GM12878 (cell line): ENCODE results near the gene WWOX.

Source experiments
- CEBPB ChIP-seq, 2 experiments: fragments of 150-350 bp in 1 of 2; IDR thresholded peaks; 2 replicates each; pipeline ENCODE4 v1.6.1; 2012 to 2014; ENCODE audit warnings: low read depth in 2 of 2, low read length in 2 of 2, borderline replicate concordance in 1 of 2, inconsistent platforms in 1 of 2
- CHD4 ChIP-seq: fragments of 200-600 bp; sonication (generic); IDR thresholded peaks from 2 replicates; pipeline ENCODE4 v1.6.1; 2016; ENCODE audit warnings: mild to moderate bottlenecking
- EP300 ChIP-seq, 2 experiments: fragments of 150-350 bp in 1 of 2; IDR thresholded peaks; 2 replicates each; pipeline ENCODE4 v1.6.1; 2011 to 2012; ENCODE audit warnings: low read depth in 2 of 2, low read length in 2 of 2, borderline replicate concordance in 1 of 2, improper control_type of control experiment in 1 of 2, inconsistent platforms in 1 of 2; ENCODE audit not compliant: control insufficient read depth in 1 of 2
- EZH2 ChIP-seq: IDR thresholded peaks from 2 replicates; pipeline ENCODE4 v1.6.1; 2012; ENCODE audit warnings: low read depth, mild to moderate bottlenecking, control low read depth, inconsistent platforms, low read length, borderline replicate concordance; ENCODE audit not compliant: control insufficient read depth
- HDAC2 ChIP-seq: fragments of 200-600 bp; sonication (generic); IDR thresholded peaks from 2 replicates; pipeline ENCODE4 v1.6.1; 2017
- POLR2A ChIP-seq: IDR thresholded peaks from 2 replicates; pipeline ENCODE4 v1.6.1; 2011; ENCODE audit warnings: low read depth, mild to moderate bottlenecking, low read length
- RB1 ChIP-seq: fragments of 450-650 bp; formaldehyde crosslinking; IDR thresholded peaks from 2 replicates; pipeline ENCODE4 v1.6.1; 2017; ENCODE audit warnings: mild to moderate bottlenecking, borderline replicate concordance
- RCOR1 ChIP-seq: conservative IDR thresholded peaks from 2 replicates; pipeline ENCODE4 v1.6.1; 2012; ENCODE audit warnings: low read depth, low read length, improper control_type of control experiment
- SUZ12 ChIP-seq: fragments of 200-600 bp; sonication (generic); IDR thresholded peaks from one replicate; pipeline ENCODE4 v1.6.1; 2018; ENCODE audit warnings: antibody characterized with exemption, mild to moderate bottlenecking; ENCODE audit not compliant: unreplicated experiment
- ZNF24 ChIP-seq: fragments of 450-650 bp; IDR thresholded peaks from 2 replicates; pipeline ENCODE4 v1.6.1; 2017; ENCODE audit warnings: antibody characterized with exemption, mild to moderate bottlenecking
- TF ChIP-seq, protein P1 (sequence below), 3 experiments: IDR thresholded peaks in 2 of 3; conservative IDR thresholded peaks in 1 of 3; 2 replicates each; pipeline ENCODE4 v1.5.1; 2011; ENCODE audit warnings: low read depth in 3 of 3, low read length in 3 of 3, mild to moderate bottlenecking in 3 of 3, control low read depth in 2 of 3, moderate library complexity in 2 of 3, inconsistent platforms in 1 of 3, mixed read lengths in 1 of 3; ENCODE audit not compliant: control insufficient read depth in 2 of 3, insufficient read depth in 1 of 3; ENCODE audit errors: extremely low read depth in 1 of 3
- TF ChIP-seq, protein P2 (sequence below): IDR thresholded peaks from 2 replicates; pipeline ENCODE4 v1.6.1; 2011; ENCODE audit warnings: borderline replicate concordance, low read depth, mild to moderate bottlenecking, moderate library complexity, low read length; ENCODE audit not compliant: insufficient read depth, poor library complexity, severe bottlenecking
- TF ChIP-seq, protein P3 (sequence below): fragments of 450-650 bp; IDR thresholded peaks from 2 replicates; pipeline ENCODE4 v1.6.1; 2017; ENCODE audit warnings: mild to moderate bottlenecking, low read depth, inconsistent platforms; ENCODE audit not compliant: poor library complexity, severe bottlenecking

DNA sequence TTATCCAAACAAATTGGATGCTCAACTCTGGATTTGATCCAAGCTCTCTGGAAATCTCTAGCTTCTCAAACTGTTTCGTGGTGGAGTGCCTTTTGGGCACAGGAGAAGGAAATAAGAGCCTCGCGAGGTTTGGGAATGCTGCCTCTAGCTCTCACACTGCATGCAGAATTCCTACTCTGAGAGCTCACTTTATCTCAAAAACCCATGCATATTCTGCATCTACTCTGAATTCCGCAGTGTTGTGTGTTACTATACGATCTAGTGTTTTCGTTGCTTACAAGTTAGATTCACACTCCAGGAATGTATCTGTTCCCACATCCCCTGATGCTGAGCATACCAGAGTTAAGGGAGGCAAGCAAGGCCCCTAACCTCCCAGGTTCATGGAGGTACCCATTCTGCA lies 462.7 kb downstream of the WWOX start:
- TF ChIP-seq, protein P1, sequence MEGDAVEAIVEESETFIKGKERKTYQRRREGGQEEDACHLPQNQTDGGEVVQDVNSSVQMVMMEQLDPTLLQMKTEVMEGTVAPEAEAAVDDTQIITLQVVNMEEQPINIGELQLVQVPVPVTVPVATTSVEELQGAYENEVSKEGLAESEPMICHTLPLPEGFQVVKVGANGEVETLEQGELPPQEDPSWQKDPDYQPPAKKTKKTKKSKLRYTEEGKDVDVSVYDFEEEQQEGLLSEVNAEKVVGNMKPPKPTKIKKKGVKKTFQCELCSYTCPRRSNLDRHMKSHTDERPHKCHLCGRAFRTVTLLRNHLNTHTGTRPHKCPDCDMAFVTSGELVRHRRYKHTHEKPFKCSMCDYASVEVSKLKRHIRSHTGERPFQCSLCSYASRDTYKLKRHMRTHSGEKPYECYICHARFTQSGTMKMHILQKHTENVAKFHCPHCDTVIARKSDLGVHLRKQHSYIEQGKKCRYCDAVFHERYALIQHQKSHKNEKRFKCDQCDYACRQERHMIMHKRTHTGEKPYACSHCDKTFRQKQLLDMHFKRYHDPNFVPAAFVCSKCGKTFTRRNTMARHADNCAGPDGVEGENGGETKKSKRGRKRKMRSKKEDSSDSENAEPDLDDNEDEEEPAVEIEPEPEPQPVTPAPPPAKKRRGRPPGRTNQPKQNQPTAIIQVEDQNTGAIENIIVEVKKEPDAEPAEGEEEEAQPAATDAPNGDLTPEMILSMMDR (IDR thresholded peaks at IDR 0.05 in 2 of 3, conservative IDR thresholded peaks at IDR 0.05 in 1 of 3; ENCODE audit: control insufficient read depth in 2 of 3, extremely low read depth in 1 of 3, insufficient read depth in 1 of 3, low read depth in 3 of 3, low read length in 3 of 3), result no peak
- no peak for TF ChIP-seq EZH2
- TF ChIP-seq RB1, result no peak
- no peak for TF ChIP-seq CHD4
- TF ChIP-seq, protein P2, sequence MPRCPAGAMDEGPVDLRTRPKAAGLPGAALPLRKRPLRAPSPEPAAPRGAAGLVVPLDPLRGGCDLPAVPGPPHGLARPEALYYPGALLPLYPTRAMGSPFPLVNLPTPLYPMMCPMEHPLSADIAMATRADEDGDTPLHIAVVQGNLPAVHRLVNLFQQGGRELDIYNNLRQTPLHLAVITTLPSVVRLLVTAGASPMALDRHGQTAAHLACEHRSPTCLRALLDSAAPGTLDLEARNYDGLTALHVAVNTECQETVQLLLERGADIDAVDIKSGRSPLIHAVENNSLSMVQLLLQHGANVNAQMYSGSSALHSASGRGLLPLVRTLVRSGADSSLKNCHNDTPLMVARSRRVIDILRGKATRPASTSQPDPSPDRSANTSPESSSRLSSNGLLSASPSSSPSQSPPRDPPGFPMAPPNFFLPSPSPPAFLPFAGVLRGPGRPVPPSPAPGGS, result no peak
- TF ChIP-seq CEBPB (IDR thresholded peaks at IDR 0.05; ENCODE audit: borderline replicate concordance in 1 of 2, low read depth in 2 of 2, low read length in 2 of 2), result no peak
- no peak for TF ChIP-seq HDAC2
- TF ChIP-seq POLR2A, result no peak
- TF ChIP-seq, protein P3, sequence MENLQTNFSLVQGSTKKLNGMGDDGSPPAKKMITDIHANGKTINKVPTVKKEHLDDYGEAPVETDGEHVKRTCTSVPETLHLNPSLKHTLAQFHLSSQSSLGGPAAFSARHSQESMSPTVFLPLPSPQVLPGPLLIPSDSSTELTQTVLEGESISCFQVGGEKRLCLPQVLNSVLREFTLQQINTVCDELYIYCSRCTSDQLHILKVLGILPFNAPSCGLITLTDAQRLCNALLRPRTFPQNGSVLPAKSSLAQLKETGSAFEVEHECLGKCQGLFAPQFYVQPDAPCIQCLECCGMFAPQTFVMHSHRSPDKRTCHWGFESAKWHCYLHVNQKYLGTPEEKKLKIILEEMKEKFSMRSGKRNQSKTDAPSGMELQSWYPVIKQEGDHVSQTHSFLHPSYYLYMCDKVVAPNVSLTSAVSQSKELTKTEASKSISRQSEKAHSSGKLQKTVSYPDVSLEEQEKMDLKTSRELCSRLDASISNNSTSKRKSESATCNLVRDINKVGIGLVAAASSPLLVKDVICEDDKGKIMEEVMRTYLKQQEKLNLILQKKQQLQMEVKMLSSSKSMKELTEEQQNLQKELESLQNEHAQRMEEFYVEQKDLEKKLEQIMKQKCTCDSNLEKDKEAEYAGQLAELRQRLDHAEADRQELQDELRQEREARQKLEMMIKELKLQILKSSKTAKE, result no peak
- TF ChIP-seq RCOR1, result no peak
- TF ChIP-seq EP300 (IDR thresholded peaks at IDR 0.05; ENCODE audit: borderline replicate concordance in 1 of 2, control insufficient read depth in 1 of 2, low read depth in 2 of 2, low read length in 2 of 2), result no peak
- no peak for TF ChIP-seq ZNF24
- TF ChIP-seq SUZ12, result no peak
